Measurements from ENCODE around the gene NETO2.

DNA sequence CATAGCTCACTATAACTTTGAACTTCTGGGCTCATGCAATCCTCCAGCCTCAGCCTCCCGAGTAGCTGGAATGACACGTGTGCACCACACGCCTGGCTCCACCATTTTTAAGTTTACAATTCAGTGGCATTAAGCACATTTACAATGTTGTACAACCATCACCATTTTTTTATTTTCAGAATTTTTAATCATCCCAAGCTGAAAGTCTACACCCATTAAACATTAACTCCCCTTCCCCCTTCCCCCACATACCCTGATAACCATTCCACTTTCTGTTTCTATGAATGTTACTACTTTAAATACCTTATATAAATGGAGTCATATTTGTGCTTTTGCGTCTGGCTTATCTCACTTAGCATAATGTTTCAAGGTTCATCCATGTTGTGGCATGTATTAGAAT, 18.0 kb downstream of the NETO2 start:
- no peak for TF ChIP-seq POLR2AphosphoS5 (IDR thresholded peaks at IDR 0.05; ENCODE audit: low read depth, low read length)
- no peak for TF ChIP-seq SIN3A (IDR thresholded peaks at IDR 0.05; ENCODE audit: borderline replicate concordance, insufficient read depth, low read length)
- TF ChIP-seq, protein P1, sequence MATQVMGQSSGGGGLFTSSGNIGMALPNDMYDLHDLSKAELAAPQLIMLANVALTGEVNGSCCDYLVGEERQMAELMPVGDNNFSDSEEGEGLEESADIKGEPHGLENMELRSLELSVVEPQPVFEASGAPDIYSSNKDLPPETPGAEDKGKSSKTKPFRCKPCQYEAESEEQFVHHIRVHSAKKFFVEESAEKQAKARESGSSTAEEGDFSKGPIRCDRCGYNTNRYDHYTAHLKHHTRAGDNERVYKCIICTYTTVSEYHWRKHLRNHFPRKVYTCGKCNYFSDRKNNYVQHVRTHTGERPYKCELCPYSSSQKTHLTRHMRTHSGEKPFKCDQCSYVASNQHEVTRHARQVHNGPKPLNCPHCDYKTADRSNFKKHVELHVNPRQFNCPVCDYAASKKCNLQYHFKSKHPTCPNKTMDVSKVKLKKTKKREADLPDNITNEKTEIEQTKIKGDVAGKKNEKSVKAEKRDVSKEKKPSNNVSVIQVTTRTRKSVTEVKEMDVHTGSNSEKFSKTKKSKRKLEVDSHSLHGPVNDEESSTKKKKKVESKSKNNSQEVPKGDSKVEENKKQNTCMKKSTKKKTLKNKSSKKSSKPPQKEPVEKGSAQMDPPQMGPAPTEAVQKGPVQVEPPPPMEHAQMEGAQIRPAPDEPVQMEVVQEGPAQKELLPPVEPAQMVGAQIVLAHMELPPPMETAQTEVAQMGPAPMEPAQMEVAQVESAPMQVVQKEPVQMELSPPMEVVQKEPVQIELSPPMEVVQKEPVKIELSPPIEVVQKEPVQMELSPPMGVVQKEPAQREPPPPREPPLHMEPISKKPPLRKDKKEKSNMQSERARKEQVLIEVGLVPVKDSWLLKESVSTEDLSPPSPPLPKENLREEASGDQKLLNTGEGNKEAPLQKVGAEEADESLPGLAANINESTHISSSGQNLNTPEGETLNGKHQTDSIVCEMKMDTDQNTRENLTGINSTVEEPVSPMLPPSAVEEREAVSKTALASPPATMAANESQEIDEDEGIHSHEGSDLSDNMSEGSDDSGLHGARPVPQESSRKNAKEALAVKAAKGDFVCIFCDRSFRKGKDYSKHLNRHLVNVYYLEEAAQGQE (IDR thresholded peaks at IDR 0.05; ENCODE audit: insufficient read depth in 1 of 2, low read depth in 2 of 2, low read length in 2 of 2): no peak
- TF ChIP-seq TAF1 (IDR thresholded peaks at IDR 0.05; ENCODE audit: borderline replicate concordance, insufficient read depth, low read length): no peak
- TF ChIP-seq FOXP2 (optimal IDR thresholded peaks at IDR 0.05; ENCODE audit: borderline replicate concordance, extremely low read depth, extremely low read length, insufficient read depth): no peak
